ENCODE results near the gene WNT4.

The WNT4 gene

GRCh38 chr1:22102746-22103145 is 40.2 kb downstream of the WNT4 start:
- DNase-seq (ENCODE audit: extremely low read depth, low read depth): no peak
- TF ChIP-seq, protein P1, sequence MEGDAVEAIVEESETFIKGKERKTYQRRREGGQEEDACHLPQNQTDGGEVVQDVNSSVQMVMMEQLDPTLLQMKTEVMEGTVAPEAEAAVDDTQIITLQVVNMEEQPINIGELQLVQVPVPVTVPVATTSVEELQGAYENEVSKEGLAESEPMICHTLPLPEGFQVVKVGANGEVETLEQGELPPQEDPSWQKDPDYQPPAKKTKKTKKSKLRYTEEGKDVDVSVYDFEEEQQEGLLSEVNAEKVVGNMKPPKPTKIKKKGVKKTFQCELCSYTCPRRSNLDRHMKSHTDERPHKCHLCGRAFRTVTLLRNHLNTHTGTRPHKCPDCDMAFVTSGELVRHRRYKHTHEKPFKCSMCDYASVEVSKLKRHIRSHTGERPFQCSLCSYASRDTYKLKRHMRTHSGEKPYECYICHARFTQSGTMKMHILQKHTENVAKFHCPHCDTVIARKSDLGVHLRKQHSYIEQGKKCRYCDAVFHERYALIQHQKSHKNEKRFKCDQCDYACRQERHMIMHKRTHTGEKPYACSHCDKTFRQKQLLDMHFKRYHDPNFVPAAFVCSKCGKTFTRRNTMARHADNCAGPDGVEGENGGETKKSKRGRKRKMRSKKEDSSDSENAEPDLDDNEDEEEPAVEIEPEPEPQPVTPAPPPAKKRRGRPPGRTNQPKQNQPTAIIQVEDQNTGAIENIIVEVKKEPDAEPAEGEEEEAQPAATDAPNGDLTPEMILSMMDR (IDR thresholded peaks at IDR 0.05; ENCODE audit: low read depth, low read length): no peak

GRCh38 chr1:22101995-22102394 is 40.9 kb downstream of the WNT4 start:
- no peak for DNase-seq (ENCODE audit: extremely low read depth, low read depth)
- TF ChIP-seq, protein P1 (IDR thresholded peaks at IDR 0.05; ENCODE audit: low read depth, low read length): no peak

GRCh38 chr1:22101199-22101598 is 41.7 kb downstream of the WNT4 start:
- TF ChIP-seq, protein P1 (IDR thresholded peaks at IDR 0.05; ENCODE audit: low read depth, low read length): no peak
- no peak for DNase-seq (ENCODE audit: extremely low read depth, low read depth)

- DNase-seq (ENCODE audit: extremely low read depth, low read depth): no peak
- TF ChIP-seq, protein P1 (IDR thresholded peaks at IDR 0.05; ENCODE audit: low read depth, low read length): no peak
Observed at GRCh38 chr1:22100168-22100567, 42.7 kb downstream of the WNT4 start.

DNA sequence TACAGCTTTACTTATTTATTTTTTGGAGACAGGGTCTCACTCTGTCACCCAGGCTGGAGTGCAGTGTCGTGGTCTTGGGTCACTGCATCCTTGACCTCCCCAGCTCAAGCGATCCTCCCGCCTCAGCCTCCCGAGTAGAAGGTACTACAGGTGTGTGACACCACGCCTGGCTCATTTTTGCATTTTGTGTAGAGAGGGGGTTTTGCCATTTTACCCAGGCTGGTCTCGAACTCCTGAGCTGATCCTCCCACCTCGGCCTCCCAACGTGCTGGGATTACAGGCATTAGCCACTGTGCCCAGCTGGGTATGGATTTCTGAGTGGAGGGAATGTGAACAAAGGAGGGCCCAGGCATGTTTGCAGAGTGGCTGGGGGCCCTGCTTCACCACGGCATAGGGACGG is 44.1 kb downstream of the WNT4 start:
- no peak for DNase-seq (ENCODE audit: extremely low read depth, low read depth)
- TF ChIP-seq, protein P1 (IDR thresholded peaks at IDR 0.05; ENCODE audit: low read depth, low read length): no peak

GRCh38 chr1:22096463-22096862 is 46.4 kb downstream of the WNT4 start:
- TF ChIP-seq, protein P1 (IDR thresholded peaks at IDR 0.05; ENCODE audit: low read depth, low read length): no peak
- DNase-seq (ENCODE audit: extremely low read depth, low read depth): no peak

GRCh38 chr1:22096036-22096435 is 46.9 kb downstream of the WNT4 start:
- no peak for DNase-seq (ENCODE audit: extremely low read depth, low read depth)
- TF ChIP-seq, protein P1 (IDR thresholded peaks at IDR 0.05; ENCODE audit: low read depth, low read length): no peak
